Stomach (tissue), 9 donors: ENCODE data around the gene SPG7. TPM values are rescaled to one million over a fixed set of nuclear protein-coding genes. Genes with fewer than 3 reads are reported as not detected.

Source experiments
- DNase-seq, 2 donors: peaks; one replicate each; pipeline versions ENCODE4 v3.0.0 to v3.0.0-alpha.2; 2013 to 2019
- H3K27ac ChIP-seq, 5 donors: fragments of 200-600 bp in 4 of 5; sonication (generic) in 4 of 5; one replicate each; pipeline ENCODE4 v1.5.1; 2013 to 2019; ENCODE audit warnings: mild to moderate bottlenecking in 1 of 5, moderate library complexity in 1 of 5
- H3K27me3 ChIP-seq, 3 donors: fragments of 200-600 bp; sonication (generic); one replicate each; pipeline ENCODE4 v1.5.1; 2017 to 2019; ENCODE audit warnings: mixed run types in 1 of 3
- H3K36me3 ChIP-seq, 4 donors: fragments of 200-600 bp; sonication (generic); 1 replicate in 3 of 4; 2 replicates in 1 of 4; pipeline ENCODE4 v1.5.1; 2016 to 2019
- H3K4me1 ChIP-seq, 4 donors: fragments of 200-600 bp; sonication (generic); one replicate each; pipeline ENCODE4 v1.5.1; 2016 to 2019
- H3K4me3 ChIP-seq, 4 donors: fragments of 200-600 bp; sonication (generic) in 3 of 4; one replicate each; pipeline ENCODE4 v1.5.1; 2016 to 2019; ENCODE audit warnings: mild to moderate bottlenecking in 1 of 4
- H3K9me3 ChIP-seq, 4 donors: fragments of 200-600 bp; sonication (generic); one replicate each; pipeline ENCODE4 v1.5.1; 2016 to 2019
- EP300 ChIP-seq: sonication (generic); formaldehyde crosslinking; IDR thresholded peaks from one replicate; pipeline ENCODE4 v1.6.1; 2017; ENCODE audit warnings: antibody characterized with exemption
- POLR2A ChIP-seq, 4 donors: fragments of 450-650 bp; IDR thresholded peaks; one replicate each; pipeline ENCODE4 v1.6.1; 2016; ENCODE audit warnings: antibody characterized with exemption in 4 of 4, control low read depth in 2 of 4, mild to moderate bottlenecking in 1 of 4, moderate library complexity in 1 of 4
- POLR2AphosphoS5 ChIP-seq, 3 donors: sonication (generic); formaldehyde crosslinking; IDR thresholded peaks; one replicate each; pipeline ENCODE4 v1.6.1; 2016; ENCODE audit warnings: antibody characterized with exemption in 3 of 3
- WGBS, 5 donors: extraction: QIAGEN DNeasy Blood & Tissue Kit in 3 of 5; methylation state at CpG; one replicate each; pipeline versions ENCODE4 v1.1.5 to v1.1.7; 2013 to 2018; 5-methylcytosine and 5-hydroxymethylcytosine counted together
- intact Hi-C: fragments of 100-400 bp; cut with DNase I; formaldehyde crosslinking; loops from one replicate; pipeline ENCODE4 v1.15.1; 2023; ENCODE audit warnings: low total_unique reads
- polyA plus RNA-seq, 3 donors: library from polyadenylated mRNA; stranded (reverse); fragments of 200-250 nt; gene quantifications; one replicate each; pipeline ENCODE4 v1.2.3, GENCODE V29; 2013
- total RNA-seq, 5 donors: library from RNA; depleted of rRNA; stranded (reverse); fragments of >200 nt; gene quantifications; one replicate each; pipeline versions ENCODE4 v1.1.0 to v1.2.3, GENCODE V29; 2014 to 2016
- TF ChIP-seq, protein P1 (sequence below), 7 experiments: fragments of 450-650 bp in 4 of 7; fragments of 200-600 bp in 3 of 7; sonication (generic) in 3 of 7; IDR thresholded peaks; one replicate each; pipeline ENCODE4 v1.5.1; 2016 to 2019; ENCODE audit warnings: antibody characterized with exemption in 7 of 7, control low read depth in 2 of 7, mild to moderate bottlenecking in 1 of 7
- donor health status: healthy with polysubstance abuse.
- donor health status: Bipolar disorder and iron deficiency.
- donor health status: healthy.

Gene SPG7
- total and polyA plus RNA-seq, 8 donors = 30.0 to 363 (median 157) TPM

DNA sequence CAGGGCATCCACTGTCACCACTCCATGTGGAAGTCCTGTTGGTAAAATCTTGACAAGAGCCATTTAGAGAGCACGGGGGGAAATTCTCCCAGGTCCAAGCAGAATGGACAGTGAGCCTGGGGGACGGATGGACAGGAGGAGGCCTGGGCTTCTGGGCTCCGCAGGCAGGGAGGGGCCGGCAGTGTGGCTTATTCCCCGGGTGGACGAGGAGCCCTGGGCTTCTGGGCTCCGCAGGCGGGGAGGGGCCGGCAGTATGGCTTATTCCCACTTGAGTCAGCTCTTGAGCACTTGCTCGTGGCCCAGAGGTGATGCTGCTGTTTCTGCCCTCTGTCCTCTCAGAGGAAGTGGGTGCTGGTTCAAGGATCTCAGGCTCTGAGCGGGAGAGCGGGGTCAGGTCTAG is 30.1 kb downstream of the SPG7 start:
- Histone ChIP-seq H3K4me1 (peaks cover 0 to 22% (median 0%) of the 10 kb centered on the region in 4 donors), H3K27ac (no peak overlapping the region), H3K27me3 (no peaks in the 10 kb centered on the region), H3K4me3 (no peak overlapping the region), H3K36me3 (peaks cover 50 to 92% (median 89%) of the 10 kb centered on the region in 4 donors), H3K9me3 (no peaks in the 10 kb centered on the region)
- intact Hi-C loops = no loop called here
- 88 to 97% (median 95%) methylated on average over 4 to 12 of the region's 12 CpGs for WGBS, 5 donors
- no peak for DNase-seq
- TF ChIP-seq POLR2A (IDR thresholded peaks at IDR 0.05) (no peak), EP300 (no peak), POLR2AphosphoS5 (IDR thresholded peaks at IDR 0.05) (no peak)
- TF ChIP-seq, protein P1, sequence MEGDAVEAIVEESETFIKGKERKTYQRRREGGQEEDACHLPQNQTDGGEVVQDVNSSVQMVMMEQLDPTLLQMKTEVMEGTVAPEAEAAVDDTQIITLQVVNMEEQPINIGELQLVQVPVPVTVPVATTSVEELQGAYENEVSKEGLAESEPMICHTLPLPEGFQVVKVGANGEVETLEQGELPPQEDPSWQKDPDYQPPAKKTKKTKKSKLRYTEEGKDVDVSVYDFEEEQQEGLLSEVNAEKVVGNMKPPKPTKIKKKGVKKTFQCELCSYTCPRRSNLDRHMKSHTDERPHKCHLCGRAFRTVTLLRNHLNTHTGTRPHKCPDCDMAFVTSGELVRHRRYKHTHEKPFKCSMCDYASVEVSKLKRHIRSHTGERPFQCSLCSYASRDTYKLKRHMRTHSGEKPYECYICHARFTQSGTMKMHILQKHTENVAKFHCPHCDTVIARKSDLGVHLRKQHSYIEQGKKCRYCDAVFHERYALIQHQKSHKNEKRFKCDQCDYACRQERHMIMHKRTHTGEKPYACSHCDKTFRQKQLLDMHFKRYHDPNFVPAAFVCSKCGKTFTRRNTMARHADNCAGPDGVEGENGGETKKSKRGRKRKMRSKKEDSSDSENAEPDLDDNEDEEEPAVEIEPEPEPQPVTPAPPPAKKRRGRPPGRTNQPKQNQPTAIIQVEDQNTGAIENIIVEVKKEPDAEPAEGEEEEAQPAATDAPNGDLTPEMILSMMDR (IDR thresholded peaks at IDR 0.05) = no peak

DNA sequence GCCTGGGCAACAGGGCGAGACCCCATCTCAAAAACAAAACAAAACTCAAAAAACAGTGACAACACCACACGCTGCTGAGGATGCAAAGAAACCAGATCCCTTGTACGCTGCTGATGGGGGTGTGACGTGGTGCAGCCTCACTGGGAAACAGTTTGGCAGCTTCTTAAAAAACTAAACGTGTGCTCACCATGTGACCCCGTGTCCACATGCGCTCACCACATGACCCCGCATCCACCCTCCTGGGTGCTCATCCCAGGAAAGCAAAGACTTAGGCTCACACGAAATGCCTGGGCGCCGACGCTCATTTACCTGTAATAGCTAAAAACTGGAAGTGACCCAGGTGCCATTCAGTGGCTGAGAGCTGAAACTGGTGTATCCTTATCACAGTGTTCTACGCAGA is 32.4 kb downstream of the SPG7 start:
- intact Hi-C loops = no loop called here
- peaks cover 31 to 91% (median 88%) of the 10 kb centered on the region in 4 donors for H3K36me3 ChIP-seq

GRCh38 chr16:89541792-89542191 is 33.6 kb downstream of the SPG7 start:
- Histone ChIP-seq H3K27ac (no peak overlapping the region), H3K9me3 (no peaks in the 10 kb centered on the region), H3K4me1 (peaks cover 0 to 19% (median 15%) of the 10 kb centered on the region in 4 donors), H3K36me3 (peaks cover 30 to 94% (median 91%) of the 10 kb centered on the region in 4 donors), H3K27me3 (no peaks in the 10 kb centered on the region), H3K4me3 (no peak overlapping the region)
- WGBS, 5 donors = 92 to 95% (median 92%) methylated on average over 17 to 21 of the region's 21 CpGs
- TF ChIP-seq, protein P1 (IDR thresholded peaks at IDR 0.05) = no peak
- TF ChIP-seq POLR2AphosphoS5 (IDR thresholded peaks at IDR 0.05) (no peak), EP300 (no peak), POLR2A (IDR thresholded peaks at IDR 0.05) (no peak)
- no peak for DNase-seq
- intact Hi-C loops = no loop called here

More for the DNA sequence above, 32.4 kb downstream of the SPG7 start:
- no peak for DNase-seq
- peaks cover 0 to 15% (median 6%) of the 10 kb centered on the region in 4 donors for H3K4me1 ChIP-seq
- no peak overlapping the region for H3K4me3 ChIP-seq
- H3K27ac ChIP-seq = no peak overlapping the region
- H3K27me3 ChIP-seq = no peaks in the 10 kb centered on the region
- no peaks in the 10 kb centered on the region for H3K9me3 ChIP-seq
- TF ChIP-seq POLR2AphosphoS5 (IDR thresholded peaks at IDR 0.05) (no peak), POLR2A (IDR thresholded peaks at IDR 0.05) (no peak), EP300 (no peak)
- TF ChIP-seq, protein P1 (IDR thresholded peaks at IDR 0.05) = no peak
- WGBS, 5 donors = 88 to 90% (median 89%) methylated on average over 13 of the region's 13 CpGs

DNA sequence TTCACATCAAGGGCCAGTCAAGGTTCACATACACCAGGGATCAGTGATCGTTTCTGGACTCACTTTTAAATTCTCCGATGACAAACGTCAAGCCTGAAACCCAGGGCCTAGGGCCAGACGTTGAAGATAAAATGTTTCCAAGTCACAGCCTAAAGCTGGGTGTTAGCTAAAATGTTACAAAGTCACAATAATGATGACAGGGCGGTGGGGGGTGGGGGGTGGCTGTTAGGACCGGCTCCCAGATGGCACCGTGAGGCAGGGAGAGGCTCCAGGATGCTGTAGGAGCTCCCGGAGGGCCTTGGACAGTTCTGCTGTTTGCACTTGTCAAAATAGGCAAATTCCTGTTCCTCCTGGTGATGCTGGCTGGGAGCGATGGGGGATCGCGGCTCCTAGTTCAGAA is 35.9 kb downstream of the SPG7 start:
- DNase-seq = no peak
- intact Hi-C loops = no loop called here
- TF ChIP-seq EP300 (no peak), POLR2AphosphoS5 (IDR thresholded peaks at IDR 0.05) (no peak), POLR2A (IDR thresholded peaks at IDR 0.05) (no peak)
- TF ChIP-seq, protein P1 (IDR thresholded peaks at IDR 0.05) = no peak
- H3K27ac ChIP-seq = no peak overlapping the region
- H3K36me3 ChIP-seq = peaks cover 28 to 94% (median 92%) of the 10 kb centered on the region in 4 donors
- no peaks in the 10 kb centered on the region for H3K9me3 ChIP-seq
- H3K4me1 ChIP-seq = peaks cover 0 to 19% (median 15%) of the 10 kb centered on the region in 4 donors
- no peaks in the 10 kb centered on the region for H3K27me3 ChIP-seq
- WGBS, 5 donors = 89 to 95% (median 90%) methylated on average over 6 to 11 of the region's 11 CpGs
- no peak overlapping the region for H3K4me3 ChIP-seq
